ENCODE results near the gene CD99. TPM values are rescaled to one million over a fixed set of nuclear protein-coding genes. Genes with fewer than 3 reads are reported as not detected.

Gene CD99
- total RNA-seq, 4 donors from 2014 or later, result 285 to 421 (median 292) TPM

DNA sequence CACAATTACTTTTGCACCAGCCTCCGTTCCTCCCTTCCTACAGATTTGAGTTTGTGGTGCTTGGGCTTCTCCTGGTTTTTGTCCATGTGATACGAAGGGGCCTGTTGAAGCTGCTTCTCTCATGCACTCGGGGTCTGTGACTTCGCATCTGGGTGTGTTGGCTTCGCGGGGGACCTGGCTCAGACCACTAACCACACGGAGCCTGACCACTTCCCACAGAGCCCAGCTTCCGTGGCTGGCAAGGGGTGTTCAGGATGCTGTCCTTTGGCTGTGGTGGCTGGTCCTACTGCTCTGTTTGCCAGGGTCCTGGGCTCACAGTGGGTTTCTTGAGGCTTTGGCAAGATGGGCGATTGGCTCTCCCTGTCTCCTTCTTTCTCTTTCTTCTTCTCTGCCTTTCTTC lies 41.0 kb downstream of the CD99 start:
- TF ChIP-seq EP300 (IDR thresholded peaks at IDR 0.05) (no peak), POLR2A (IDR thresholded peaks at IDR 0.05) (no peak), POLR2AphosphoS5 (IDR thresholded peaks at IDR 0.05) (no peak)
- peaks cover 0 to 95% of the 10 kb centered on the region in 2 donors for H3K36me3 ChIP-seq
- H3K4me1 ChIP-seq, result no peaks in the 10 kb centered on the region
- H3K27ac ChIP-seq, result no peak overlapping the region
- no peak for ATAC-seq
- no peak overlapping the region for H3K4me3 ChIP-seq
- no peaks in the 10 kb centered on the region for H3K27me3 ChIP-seq
- H3K9me3 ChIP-seq, result no peaks in the 10 kb centered on the region
- WGBS, 2 donors (ENCODE audit: low coverage in 1 of 2), result 77 to 85% methylated on average over 4 to 9 of the region's 9 CpGs

DNA sequence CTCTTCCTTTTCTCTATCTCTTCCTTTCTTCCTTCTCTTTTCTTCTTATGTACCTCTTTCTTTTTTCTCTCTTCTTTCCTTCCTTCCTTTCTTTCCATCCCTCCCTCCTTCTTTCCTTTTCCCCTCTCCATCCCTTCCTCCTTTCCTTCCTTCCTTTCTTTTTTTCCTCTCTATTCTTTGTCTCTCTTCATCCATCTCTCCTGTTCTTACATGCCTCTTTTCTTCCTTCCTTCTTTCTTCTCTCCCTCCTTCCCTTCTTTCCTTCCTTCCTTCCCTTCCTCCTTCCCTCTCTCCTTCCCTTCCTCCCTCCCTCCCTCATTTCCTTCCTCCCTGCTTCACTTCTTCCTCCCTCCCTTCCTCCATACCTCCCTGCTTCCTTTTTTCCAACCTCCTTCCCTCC lies 41.6 kb downstream of the CD99 start:
- Histone ChIP-seq H3K4me1 (no peaks in the 10 kb centered on the region), H3K4me3 (no peak overlapping the region), H3K27me3 (no peaks in the 10 kb centered on the region), H3K9me3 (no peaks in the 10 kb centered on the region), H3K36me3 (peaks cover 0 to 95% of the 10 kb centered on the region in 2 donors), H3K27ac (no peak overlapping the region)
- ATAC-seq, result no peak
- no peak for TF ChIP-seq POLR2A (IDR thresholded peaks at IDR 0.05)
- TF ChIP-seq EP300 (IDR thresholded peaks at IDR 0.05), result no peak
- TF ChIP-seq POLR2AphosphoS5 (IDR thresholded peaks at IDR 0.05), result no peak
- TF ChIP-seq, protein P1, sequence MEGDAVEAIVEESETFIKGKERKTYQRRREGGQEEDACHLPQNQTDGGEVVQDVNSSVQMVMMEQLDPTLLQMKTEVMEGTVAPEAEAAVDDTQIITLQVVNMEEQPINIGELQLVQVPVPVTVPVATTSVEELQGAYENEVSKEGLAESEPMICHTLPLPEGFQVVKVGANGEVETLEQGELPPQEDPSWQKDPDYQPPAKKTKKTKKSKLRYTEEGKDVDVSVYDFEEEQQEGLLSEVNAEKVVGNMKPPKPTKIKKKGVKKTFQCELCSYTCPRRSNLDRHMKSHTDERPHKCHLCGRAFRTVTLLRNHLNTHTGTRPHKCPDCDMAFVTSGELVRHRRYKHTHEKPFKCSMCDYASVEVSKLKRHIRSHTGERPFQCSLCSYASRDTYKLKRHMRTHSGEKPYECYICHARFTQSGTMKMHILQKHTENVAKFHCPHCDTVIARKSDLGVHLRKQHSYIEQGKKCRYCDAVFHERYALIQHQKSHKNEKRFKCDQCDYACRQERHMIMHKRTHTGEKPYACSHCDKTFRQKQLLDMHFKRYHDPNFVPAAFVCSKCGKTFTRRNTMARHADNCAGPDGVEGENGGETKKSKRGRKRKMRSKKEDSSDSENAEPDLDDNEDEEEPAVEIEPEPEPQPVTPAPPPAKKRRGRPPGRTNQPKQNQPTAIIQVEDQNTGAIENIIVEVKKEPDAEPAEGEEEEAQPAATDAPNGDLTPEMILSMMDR (IDR thresholded peaks at IDR 0.05), result no peak

DNA sequence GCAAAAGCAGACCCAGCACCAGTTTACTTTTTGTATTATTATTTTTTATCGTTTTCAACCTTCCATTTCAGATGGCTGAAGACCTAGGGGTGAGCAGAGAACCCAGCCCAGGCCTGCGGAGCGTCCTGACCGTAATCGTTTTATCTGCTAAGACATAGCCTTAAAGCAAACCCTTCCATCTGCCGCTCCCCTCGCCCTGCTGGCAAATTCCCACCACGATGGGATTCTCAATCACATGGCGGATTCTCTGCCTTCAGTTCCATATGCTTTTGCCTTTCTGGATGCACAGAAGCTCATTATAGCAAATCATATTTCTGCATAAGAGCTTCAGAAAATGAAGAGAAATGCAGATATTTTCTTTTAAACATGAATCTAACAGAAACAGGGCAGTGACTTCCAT lies 42.2 kb downstream of the CD99 start:
- no peak for TF ChIP-seq EP300 (IDR thresholded peaks at IDR 0.05)
- TF ChIP-seq POLR2A (IDR thresholded peaks at IDR 0.05), result no peak
- TF ChIP-seq POLR2AphosphoS5 (IDR thresholded peaks at IDR 0.05), result no peak
- TF ChIP-seq, protein P1 (IDR thresholded peaks at IDR 0.05), result no peak
- Histone ChIP-seq H3K4me3 (no peak overlapping the region), H3K4me1 (no peaks in the 10 kb centered on the region), H3K36me3 (peaks cover 0 to 95% of the 10 kb centered on the region in 2 donors), H3K27me3 (no peaks in the 10 kb centered on the region), H3K27ac (no peak overlapping the region), H3K9me3 (no peaks in the 10 kb centered on the region)
- WGBS, 2 donors (ENCODE audit: low coverage in 1 of 2), result 86% methylated on average over 9 of the region's 9 CpGs
- no peak for ATAC-seq

DNA sequence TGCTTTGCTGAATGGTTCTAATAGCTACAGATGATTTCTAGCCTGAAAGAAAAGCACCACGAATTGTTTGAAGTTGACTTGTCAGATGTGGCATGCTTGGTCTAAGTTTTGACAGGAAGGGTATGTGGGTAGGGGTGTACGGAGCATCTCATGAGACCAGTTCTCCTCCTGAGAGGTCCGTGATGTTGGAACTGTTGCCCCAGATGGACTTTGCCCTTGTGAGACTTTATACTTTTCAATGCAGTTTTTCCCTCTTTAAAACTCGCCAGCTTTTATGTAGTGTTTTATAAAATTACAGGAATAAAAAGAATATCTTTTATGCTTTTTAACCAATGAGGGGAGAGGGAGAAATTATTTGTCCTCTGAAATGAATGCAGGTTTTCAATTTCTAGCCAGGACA lies 44.2 kb downstream of the CD99 start:
- peaks cover 0 to 95% of the 10 kb centered on the region in 2 donors for H3K36me3 ChIP-seq
- ATAC-seq, result no peak

DNA sequence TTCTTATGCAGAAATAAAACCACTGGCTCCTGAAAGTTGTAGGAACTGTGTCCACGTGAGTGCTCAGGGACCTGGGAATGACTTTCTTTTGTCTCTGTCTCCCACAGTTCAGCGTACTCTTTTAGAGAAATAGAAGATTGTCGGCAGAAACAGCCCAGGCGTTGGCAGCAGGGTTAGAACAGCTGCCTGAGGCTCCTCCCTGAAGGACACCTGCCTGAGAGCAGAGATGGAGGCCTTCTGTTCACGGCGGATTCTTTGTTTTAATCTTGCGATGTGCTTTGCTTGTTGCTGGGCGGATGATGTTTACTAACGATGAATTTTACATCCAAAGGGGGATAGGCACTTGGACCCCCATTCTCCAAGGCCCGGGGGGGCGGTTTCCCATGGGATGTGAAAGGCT lies 49.6 kb downstream of the CD99 start:
- H3K4me1 ChIP-seq, result peaks cover 0 to 3% (median 0%) of the 10 kb centered on the region in 3 donors
- WGBS, 2 donors (ENCODE audit: low coverage in 1 of 2), result 80 to 93% methylated on average over 3 to 11 of the region's 11 CpGs
- no peaks in the 10 kb centered on the region for H3K9me3 ChIP-seq
- H3K27me3 ChIP-seq, result no peaks in the 10 kb centered on the region
- no peak overlapping the region for H3K4me3 ChIP-seq
- TF ChIP-seq POLR2AphosphoS5 (IDR thresholded peaks at IDR 0.05) (no peak), POLR2A (IDR thresholded peaks at IDR 0.05) (no peak), EP300 (IDR thresholded peaks at IDR 0.05) (no peak)
- TF ChIP-seq, protein P1 (IDR thresholded peaks at IDR 0.05), result no peak
- H3K27ac ChIP-seq, result no peak overlapping the region
- ATAC-seq, result no peak
- peaks cover 0 to 81% of the 10 kb centered on the region in 2 donors for H3K36me3 ChIP-seq

More for the DNA sequence above, 44.2 kb downstream of the CD99 start:
- no peak overlapping the region for H3K27ac ChIP-seq
- WGBS, 2 donors (ENCODE audit: low coverage in 1 of 2), result 96 to 98% methylated on average over 4 of the region's 4 CpGs
- H3K4me3 ChIP-seq, result no peak overlapping the region
- H3K9me3 ChIP-seq, result no peaks in the 10 kb centered on the region
- TF ChIP-seq, protein P1 (IDR thresholded peaks at IDR 0.05), result no peak
- no peak for TF ChIP-seq POLR2A (IDR thresholded peaks at IDR 0.05)
- no peak for TF ChIP-seq POLR2AphosphoS5 (IDR thresholded peaks at IDR 0.05)
- no peak for TF ChIP-seq EP300 (IDR thresholded peaks at IDR 0.05)
- H3K4me1 ChIP-seq, result no peaks in the 10 kb centered on the region
- no peaks in the 10 kb centered on the region for H3K27me3 ChIP-seq
